ENCODE results near the gene WDCP. TPM values are rescaled to one million over a fixed set of nuclear protein-coding genes. Genes with fewer than 3 reads are reported as not detected.

The WDCP gene
- total RNA-seq, 1 donor from 2014 or later, result 25.0 TPM

- Mint-ChIP-seq H3K27me3 (no peaks in the 10 kb centered on the region), H3K4me1 (peaks cover 22% of the 10 kb centered on the region), H3K9me3 (no peaks in the 10 kb centered on the region), H3K4me3 (peak overlapping the region; percentile 95), H3K27ac (peak overlapping the region; percentile 19), H3K36me3 (ENCODE audit: low read depth) (peaks cover 16% of the 10 kb centered on the region)
- DNase-seq, result no peak
- intact Hi-C loops (cut with micrococcal nuclease), result loop anchor here (5.0 kb wide), 2 partner anchors 279 to 894 kb away; partner anchors contain the start of gene DNAJC27
Observed at GRCh38 chr2:24077879-24078278, 30.7 kb upstream of the WDCP start.

- intact Hi-C loops (cut with micrococcal nuclease), result loop anchor here (5.0 kb wide), 2 partner anchors 280 to 895 kb away; partner anchors contain the start of gene DNAJC27
- Mint-ChIP-seq H3K36me3 (ENCODE audit: low read depth) (peaks cover 20% of the 10 kb centered on the region), H3K27me3 (no peaks in the 10 kb centered on the region), H3K4me3 (peak overlapping the region; percentile 95), H3K4me1 (peaks cover 22% of the 10 kb centered on the region), H3K27ac (peak overlapping the region; percentile 96), H3K9me3 (no peaks in the 10 kb centered on the region)
- peak; percentile 67 for DNase-seq
Observed at GRCh38 chr2:24077535-24077877, 30.3 kb upstream of the WDCP start.

- H3K27ac Mint-ChIP-seq, result peak overlapping the region; percentile 96
- peaks cover 20% of the 10 kb centered on the region for H3K36me3 Mint-ChIP-seq (ENCODE audit: low read depth)
- no peaks in the 10 kb centered on the region for H3K27me3 Mint-ChIP-seq
- H3K4me1 Mint-ChIP-seq, result peaks cover 24% of the 10 kb centered on the region
- intact Hi-C loops (cut with micrococcal nuclease), result loop anchor here (1.0 to 5.0 kb wide), 6 partner anchors 7 to 895 kb away; partner anchors contain the start of genes ATAD2B, DNAJC27, TP53I3 and UBXN2A
- no peaks in the 10 kb centered on the region for H3K9me3 Mint-ChIP-seq
- DNase-seq, result no peak
- peak overlapping the region; percentile 95 for H3K4me3 Mint-ChIP-seq
Observed at GRCh38 chr2:24076849-24077534, 29.8 kb upstream of the WDCP start.

GRCh38 chr2:24075915-24076848 is 29.0 kb upstream of the WDCP start, which contains the start of gene SF3B6:
Gene SF3B6, minus strand, starts transcription at chr2:24076326. Its CDS starts 97 bp downstream, at chr2:24076229.
- Mint-ChIP-seq H3K27ac (peak within 1 kb of the TSS; percentile 96), H3K9me3 (no peaks in the 10 kb centered on the region), H3K4me1 (peaks cover 23% of the 10 kb centered on the region), H3K36me3 (ENCODE audit: low read depth) (peaks cover 20% of the 10 kb centered on the region), H3K27me3 (no peaks in the 10 kb centered on the region), H3K4me3 (peak within 1 kb of the TSS; percentile 95)
- intact Hi-C loops (cut with micrococcal nuclease), result loop anchor here (1.0 to 5.0 kb wide), 6 partner anchors 8 to 896 kb away; partner anchors contain the start of genes ATAD2B, DNAJC27, TP53I3 and UBXN2A
- DNase-seq, result peak; percentile 100

DNA sequence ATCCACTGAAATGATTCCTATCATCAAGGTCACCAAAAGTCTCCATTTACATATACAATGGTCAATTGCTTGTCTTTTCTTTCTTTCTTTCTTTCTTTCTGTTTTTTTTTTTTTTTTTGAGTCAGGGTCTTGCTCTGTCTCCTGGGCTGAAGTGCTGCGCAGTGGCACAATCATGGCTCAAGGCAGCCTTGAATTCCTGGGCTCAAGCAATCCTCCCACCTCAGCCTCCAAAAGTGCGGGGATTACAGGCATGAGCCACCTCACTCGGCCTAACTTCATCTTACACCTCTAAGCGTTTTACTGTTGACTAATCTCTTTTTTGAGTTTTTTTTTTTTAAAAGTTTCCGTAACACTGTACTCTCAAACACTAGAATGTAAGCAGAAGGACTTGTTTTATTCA is 28.1 kb upstream of the WDCP start:
- no peak for DNase-seq
- Mint-ChIP-seq H3K9me3 (no peaks in the 10 kb centered on the region), H3K4me3 (peak overlapping the region; percentile 95), H3K4me1 (peaks cover 22% of the 10 kb centered on the region), H3K27me3 (no peaks in the 10 kb centered on the region), H3K27ac (peak overlapping the region; percentile 96), H3K36me3 (ENCODE audit: low read depth) (peaks cover 20% of the 10 kb centered on the region)
- intact Hi-C loops (cut with micrococcal nuclease), result loop anchor here (5.0 kb wide), 2 partner anchors 282 to 897 kb away; partner anchors contain the start of gene DNAJC27

- Mint-ChIP-seq H3K4me1 (peaks cover 22% of the 10 kb centered on the region), H3K4me3 (no peak overlapping the region), H3K9me3 (no peaks in the 10 kb centered on the region), H3K27ac (no peak overlapping the region), H3K27me3 (no peaks in the 10 kb centered on the region), H3K36me3 (ENCODE audit: low read depth) (peaks cover 27% of the 10 kb centered on the region)
- no peak for DNase-seq
- intact Hi-C loops (cut with micrococcal nuclease), result no loop called here
Observed at GRCh38 chr2:24073816-24074215, 26.6 kb upstream of the WDCP start.

DNA sequence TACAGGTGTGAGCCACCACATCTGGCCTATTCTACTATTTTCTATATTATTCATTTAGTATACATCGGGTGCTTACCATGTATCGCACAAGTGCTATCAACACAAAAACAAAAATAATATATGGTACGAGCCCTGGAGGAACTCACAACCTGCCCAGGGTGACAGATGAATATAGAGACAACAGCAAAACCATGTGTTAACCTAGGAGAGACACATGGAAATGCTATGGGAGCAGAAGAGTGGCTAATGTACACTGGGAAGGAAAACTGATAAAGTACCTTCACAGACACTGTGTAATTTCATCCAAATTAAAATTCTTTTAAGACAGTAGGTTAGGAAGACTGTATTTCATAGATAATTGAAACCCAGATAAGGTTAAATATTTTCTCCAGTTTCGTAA is 25.1 kb upstream of the WDCP start:
- Mint-ChIP-seq H3K27ac (no peak overlapping the region), H3K4me3 (no peak overlapping the region), H3K9me3 (no peaks in the 10 kb centered on the region), H3K36me3 (ENCODE audit: low read depth) (peaks cover 36% of the 10 kb centered on the region), H3K27me3 (no peaks in the 10 kb centered on the region), H3K4me1 (peaks cover 16% of the 10 kb centered on the region)
- DNase-seq, result no peak
- intact Hi-C loops (cut with micrococcal nuclease), result no loop called here

GRCh38 chr2:24065341-24065740 is 18.1 kb upstream of the WDCP start:
- H3K9me3 Mint-ChIP-seq, result no peaks in the 10 kb centered on the region
- no peak for DNase-seq
- H3K27ac Mint-ChIP-seq, result no peak overlapping the region
- peaks cover 3% of the 10 kb centered on the region for H3K4me1 Mint-ChIP-seq
- H3K27me3 Mint-ChIP-seq, result no peaks in the 10 kb centered on the region
- peaks cover 22% of the 10 kb centered on the region for H3K36me3 Mint-ChIP-seq (ENCODE audit: low read depth)
- no peak overlapping the region for H3K4me3 Mint-ChIP-seq
- intact Hi-C loops (cut with micrococcal nuclease), result no loop called here

DNA sequence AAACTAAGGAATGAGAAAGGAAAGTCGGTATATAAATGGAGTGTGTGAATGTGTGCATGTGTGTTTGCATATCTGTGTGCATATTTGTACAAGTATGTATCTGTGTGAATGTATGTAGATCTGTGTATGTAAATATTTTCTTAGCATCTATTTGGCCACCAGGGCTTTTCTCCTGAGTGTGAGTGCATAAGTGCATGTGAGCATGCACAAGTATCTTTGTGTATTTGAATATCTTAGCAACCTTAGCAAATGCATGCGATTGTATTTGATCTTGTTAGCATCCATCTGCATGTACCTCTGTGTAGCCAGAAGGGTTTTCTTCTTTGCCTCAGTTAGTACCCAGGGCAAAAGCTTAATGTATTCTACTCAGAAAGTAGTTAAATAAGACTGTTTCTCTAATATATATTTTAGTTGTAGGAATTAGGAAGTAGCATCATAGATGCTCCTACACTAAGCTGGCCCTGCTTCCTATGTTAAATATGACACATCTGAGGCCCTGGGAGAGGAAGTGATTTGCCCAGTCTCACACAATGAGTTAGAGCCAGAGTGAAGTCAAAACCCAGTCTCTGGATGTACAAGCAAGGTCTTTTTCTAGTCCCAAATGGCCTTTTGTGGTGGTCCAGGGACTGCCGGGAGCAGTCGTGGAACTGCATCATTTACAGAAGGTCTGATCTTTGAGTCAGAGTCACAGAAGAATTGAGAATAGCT is 11.5 kb upstream of the WDCP start:
- Mint-ChIP-seq H3K36me3 (ENCODE audit: low read depth) (no peaks in the 10 kb centered on the region), H3K4me1 (peaks cover 3% of the 10 kb centered on the region), H3K9me3 (no peaks in the 10 kb centered on the region), H3K27me3 (peaks cover 5% of the 10 kb centered on the region), H3K27ac (no peak overlapping the region), H3K4me3 (no peak overlapping the region)
- intact Hi-C loops (cut with micrococcal nuclease), result no loop called here
- no peak for DNase-seq

GRCh38 chr2:24055750-24056149 is 8.6 kb upstream of the WDCP start:
- no peaks in the 10 kb centered on the region for H3K36me3 Mint-ChIP-seq (ENCODE audit: low read depth)
- peaks cover 10% of the 10 kb centered on the region for H3K27me3 Mint-ChIP-seq
- no peaks in the 10 kb centered on the region for H3K9me3 Mint-ChIP-seq
- peaks cover 3% of the 10 kb centered on the region for H3K4me1 Mint-ChIP-seq
- H3K4me3 Mint-ChIP-seq, result no peak overlapping the region
- no peak for DNase-seq
- H3K27ac Mint-ChIP-seq, result no peak overlapping the region
- intact Hi-C loops (cut with micrococcal nuclease), result no loop called here

- Mint-ChIP-seq H3K4me1 (peaks cover 3% of the 10 kb centered on the region), H3K27ac (no peak overlapping the region), H3K36me3 (ENCODE audit: low read depth) (no peaks in the 10 kb centered on the region), H3K27me3 (peaks cover 10% of the 10 kb centered on the region), H3K9me3 (no peaks in the 10 kb centered on the region), H3K4me3 (no peak overlapping the region)
- intact Hi-C loops (cut with micrococcal nuclease), result no loop called here
- no peak for DNase-seq
Observed at GRCh38 chr2:24054366-24055010, 7.3 kb upstream of the WDCP start.

DNA sequence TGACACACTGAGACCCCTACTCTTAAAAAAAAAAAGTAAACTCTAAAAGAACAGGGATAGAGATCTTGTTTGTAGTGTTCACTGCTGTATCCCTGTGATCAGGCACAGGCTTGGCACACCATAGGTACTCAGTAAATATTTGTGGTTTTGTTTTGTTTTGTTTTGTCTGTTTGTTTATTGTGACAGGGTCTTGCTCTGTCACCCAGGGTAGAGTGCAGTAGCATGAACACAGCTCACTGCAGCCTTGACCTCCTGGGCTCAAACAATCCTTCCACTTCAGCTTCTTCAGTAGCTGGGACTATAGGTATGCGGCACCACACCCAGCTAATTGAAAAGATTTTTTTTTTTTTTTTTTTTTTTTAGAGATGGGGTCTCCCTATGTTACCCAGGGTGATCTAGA is 5.8 kb upstream of the WDCP start:
- Mint-ChIP-seq H3K27me3 (peaks cover 15% of the 10 kb centered on the region), H3K9me3 (no peaks in the 10 kb centered on the region), H3K27ac (no peak overlapping the region), H3K36me3 (ENCODE audit: low read depth) (no peaks in the 10 kb centered on the region), H3K4me1 (no peaks in the 10 kb centered on the region), H3K4me3 (no peak overlapping the region)
- DNase-seq, result no peak
- intact Hi-C loops (cut with micrococcal nuclease), result no loop called here

GRCh38 chr2:24051833-24052232 is 4.6 kb upstream of the WDCP start:
- H3K27ac Mint-ChIP-seq, result no peak overlapping the region
- H3K4me1 Mint-ChIP-seq, result peaks cover 8% of the 10 kb centered on the region
- H3K4me3 Mint-ChIP-seq, result no peak overlapping the region
- intact Hi-C loops (cut with micrococcal nuclease), result no loop called here
- DNase-seq, result no peak
- H3K36me3 Mint-ChIP-seq (ENCODE audit: low read depth), result peaks cover 3% of the 10 kb centered on the region
- H3K27me3 Mint-ChIP-seq, result peaks cover 17% of the 10 kb centered on the region
- no peaks in the 10 kb centered on the region for H3K9me3 Mint-ChIP-seq
